Cardiac fibroblast (primary cell): ENCODE results near the gene ACTRT2.

Experiments used
- DNase-seq, 2 donors: peaks; one replicate each; pipeline versions ENCODE4 v3.0.0 to v3.0.0-alpha.2; 2010; ENCODE audit warnings: low read depth in 2 of 2
- H3K4me3 ChIP-seq, 2 donors: replicated peaks in 1 of 2; 1 replicate in 1 of 2; 2 replicates in 1 of 2; pipeline ENCODE4 v1.5.1; 2011; ENCODE audit warnings: low read depth in 2 of 2, low read length in 2 of 2, mild to moderate bottlenecking in 2 of 2, moderate library complexity in 1 of 2
- TF ChIP-seq, protein P1 (sequence below): IDR thresholded peaks from one replicate; pipeline ENCODE4 v1.5.1; 2011; ENCODE audit warnings: low read depth, mild to moderate bottlenecking, low read length, inconsistent platforms

ACTRT2 gene

DNA sequence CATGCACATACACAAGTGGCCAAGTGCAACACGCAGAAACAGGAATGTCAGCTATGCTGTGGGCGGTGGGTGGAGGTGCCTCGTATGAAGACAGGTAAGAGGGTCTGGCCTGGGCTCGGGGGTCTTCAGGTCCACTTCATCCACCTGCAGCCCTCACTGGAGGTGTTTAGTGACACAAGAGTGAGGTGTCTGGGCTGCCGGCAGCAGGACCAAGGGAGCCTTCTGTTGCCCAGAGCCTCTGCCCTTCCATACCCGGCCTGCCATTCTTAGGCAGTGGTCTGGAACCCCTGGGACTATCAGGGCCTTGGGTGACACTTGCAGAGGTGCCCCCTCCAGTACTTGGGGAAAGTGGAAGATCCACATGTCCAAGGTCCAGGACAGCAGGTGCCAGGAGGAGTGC lies 21.7 kb upstream of the ACTRT2 start:
- no peak overlapping the region for H3K4me3 ChIP-seq
- TF ChIP-seq, protein P1, sequence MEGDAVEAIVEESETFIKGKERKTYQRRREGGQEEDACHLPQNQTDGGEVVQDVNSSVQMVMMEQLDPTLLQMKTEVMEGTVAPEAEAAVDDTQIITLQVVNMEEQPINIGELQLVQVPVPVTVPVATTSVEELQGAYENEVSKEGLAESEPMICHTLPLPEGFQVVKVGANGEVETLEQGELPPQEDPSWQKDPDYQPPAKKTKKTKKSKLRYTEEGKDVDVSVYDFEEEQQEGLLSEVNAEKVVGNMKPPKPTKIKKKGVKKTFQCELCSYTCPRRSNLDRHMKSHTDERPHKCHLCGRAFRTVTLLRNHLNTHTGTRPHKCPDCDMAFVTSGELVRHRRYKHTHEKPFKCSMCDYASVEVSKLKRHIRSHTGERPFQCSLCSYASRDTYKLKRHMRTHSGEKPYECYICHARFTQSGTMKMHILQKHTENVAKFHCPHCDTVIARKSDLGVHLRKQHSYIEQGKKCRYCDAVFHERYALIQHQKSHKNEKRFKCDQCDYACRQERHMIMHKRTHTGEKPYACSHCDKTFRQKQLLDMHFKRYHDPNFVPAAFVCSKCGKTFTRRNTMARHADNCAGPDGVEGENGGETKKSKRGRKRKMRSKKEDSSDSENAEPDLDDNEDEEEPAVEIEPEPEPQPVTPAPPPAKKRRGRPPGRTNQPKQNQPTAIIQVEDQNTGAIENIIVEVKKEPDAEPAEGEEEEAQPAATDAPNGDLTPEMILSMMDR, result no peak
- DNase-seq, result no peak

DNA sequence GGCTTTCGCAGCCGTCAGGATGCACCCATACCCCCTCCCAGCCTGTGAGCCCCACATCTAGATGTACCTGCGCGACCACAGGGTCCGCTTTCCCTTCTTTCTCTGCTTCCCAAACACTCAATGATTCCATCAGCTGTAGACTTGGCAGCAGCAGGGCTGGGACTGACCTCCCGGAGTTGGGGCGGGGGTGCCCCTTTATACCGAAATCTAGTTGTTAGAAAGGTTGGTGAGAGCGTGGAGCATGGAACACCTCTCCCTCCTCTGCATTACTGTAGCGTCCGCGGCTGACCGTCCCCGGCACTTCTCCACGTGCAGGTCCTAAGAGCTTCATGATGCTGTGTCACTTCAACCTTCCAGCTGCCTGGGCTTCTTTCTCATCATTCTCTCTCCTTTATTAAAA lies 21.1 kb upstream of the ACTRT2 start:
- no peak for DNase-seq
- TF ChIP-seq, protein P1, result no peak
- no peak overlapping the region for H3K4me3 ChIP-seq

DNA sequence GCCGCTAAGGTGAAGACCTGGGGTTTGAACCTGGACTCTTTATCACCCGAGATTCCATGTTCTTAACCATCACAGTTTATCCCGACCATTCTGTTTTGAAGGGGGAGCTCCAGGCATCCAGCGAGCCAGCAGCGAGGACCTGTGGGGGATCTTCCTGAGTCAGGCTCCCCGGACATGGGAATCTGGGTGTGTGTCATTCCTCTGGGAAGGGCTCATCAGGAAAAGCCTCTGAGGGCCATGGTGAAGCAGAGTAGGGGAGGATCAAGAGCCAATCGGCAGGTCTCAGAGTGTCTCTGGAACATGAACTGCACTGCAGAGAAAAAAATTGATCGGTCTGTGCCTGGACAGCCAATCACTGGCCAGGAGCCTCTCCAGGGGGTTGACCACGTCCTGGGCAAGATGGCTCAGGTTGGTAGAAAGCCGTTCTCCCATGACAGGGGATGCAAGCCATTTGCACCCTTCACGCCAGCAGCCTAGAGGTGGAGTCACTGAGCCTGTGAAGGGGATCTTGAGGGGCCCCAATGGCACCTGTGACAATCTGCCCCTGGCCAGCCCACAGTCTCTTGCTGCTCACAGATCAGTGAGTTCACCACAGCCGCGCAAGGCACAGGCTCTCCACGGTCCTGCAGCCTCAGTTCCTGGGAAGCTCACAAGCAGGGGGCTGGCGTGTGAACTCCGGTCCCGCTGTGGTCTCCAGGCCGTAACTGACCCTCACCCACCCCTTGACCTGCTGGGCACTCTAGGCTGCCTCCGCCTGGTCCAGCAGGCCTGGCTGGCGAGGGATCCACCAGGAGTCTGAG lies 20.4 kb upstream of the ACTRT2 start:
- no peak overlapping the region for H3K4me3 ChIP-seq
- TF ChIP-seq, protein P1, result no peak
- DNase-seq, result no peak

DNA sequence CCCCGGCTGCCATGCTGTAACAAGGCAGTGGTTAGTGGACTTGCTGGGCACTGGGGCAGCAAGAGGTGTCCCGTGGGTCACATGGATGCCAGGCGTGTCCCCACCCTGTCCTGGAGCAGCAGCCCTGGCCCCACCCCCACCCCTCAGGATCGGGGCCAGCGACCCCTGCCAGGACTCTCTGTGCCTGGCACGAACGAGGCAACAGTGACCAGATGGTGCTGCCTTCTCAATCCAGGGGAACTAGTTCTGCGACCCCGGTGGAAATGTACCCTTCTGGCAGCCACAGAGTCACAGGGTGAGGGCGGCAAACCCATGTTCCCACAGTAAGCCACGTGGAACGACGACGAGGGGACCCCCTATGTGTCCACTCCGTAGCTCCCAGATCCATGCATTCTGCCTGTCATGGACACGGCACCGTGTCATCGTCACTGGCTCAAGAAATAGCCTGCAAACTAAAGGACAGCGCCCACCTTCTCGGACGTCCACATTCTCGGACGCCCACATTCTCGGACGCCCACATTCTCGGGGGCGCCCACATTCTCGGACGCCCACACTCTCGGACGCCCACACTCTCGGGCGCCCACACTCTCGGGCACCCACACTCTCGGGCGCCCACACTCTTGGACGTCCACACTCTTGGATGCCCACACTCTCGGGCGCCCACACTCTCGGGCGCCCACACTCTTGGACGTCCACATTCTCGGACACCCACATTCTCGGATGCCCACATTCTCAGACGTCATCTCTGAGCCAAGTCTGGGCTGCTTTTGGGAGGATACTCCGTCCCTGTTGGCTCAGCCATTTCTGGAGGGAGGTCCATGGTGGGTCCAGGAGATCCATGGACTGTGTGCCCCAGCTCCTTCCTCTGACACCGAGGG lies 19.6 kb upstream of the ACTRT2 start:
- H3K4me3 ChIP-seq, result no peak overlapping the region
- no peak for DNase-seq
- TF ChIP-seq, protein P1, result no peak

DNA sequence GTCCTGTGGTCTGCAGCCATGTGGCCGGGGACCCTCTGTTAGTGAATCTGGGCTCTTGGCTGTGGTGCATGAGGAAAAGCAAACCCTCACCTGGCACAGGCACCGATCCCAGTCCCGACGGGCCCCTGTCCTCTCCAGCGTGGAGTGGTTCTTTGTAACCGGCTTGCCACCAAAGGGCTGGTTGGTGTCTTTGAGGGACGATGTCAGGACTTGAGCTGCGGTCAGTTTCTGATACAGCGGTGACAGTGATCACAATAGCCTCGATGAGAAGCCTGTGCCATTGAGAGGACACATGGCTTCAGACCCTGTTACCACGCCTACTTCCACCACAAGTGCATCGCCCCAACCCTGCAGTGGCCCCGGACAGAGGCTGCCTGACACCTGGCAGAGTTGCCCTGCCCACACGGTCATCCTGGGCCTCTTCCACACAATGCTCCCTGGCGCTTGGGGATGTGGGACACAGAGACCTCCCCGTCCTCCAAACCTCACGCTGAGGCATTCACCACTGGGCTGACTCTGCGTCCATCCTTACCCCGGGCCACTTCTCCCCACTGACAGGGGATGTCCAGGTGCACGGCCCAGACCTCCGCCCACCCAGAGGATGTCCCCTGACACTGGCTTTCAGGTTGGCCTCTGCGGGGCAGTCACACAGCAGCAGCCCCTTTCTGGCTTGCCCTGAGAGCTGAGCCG lies 18.8 kb upstream of the ACTRT2 start:
- DNase-seq, result no peak
- no peak overlapping the region for H3K4me3 ChIP-seq
- TF ChIP-seq, protein P1, result no peak

DNA sequence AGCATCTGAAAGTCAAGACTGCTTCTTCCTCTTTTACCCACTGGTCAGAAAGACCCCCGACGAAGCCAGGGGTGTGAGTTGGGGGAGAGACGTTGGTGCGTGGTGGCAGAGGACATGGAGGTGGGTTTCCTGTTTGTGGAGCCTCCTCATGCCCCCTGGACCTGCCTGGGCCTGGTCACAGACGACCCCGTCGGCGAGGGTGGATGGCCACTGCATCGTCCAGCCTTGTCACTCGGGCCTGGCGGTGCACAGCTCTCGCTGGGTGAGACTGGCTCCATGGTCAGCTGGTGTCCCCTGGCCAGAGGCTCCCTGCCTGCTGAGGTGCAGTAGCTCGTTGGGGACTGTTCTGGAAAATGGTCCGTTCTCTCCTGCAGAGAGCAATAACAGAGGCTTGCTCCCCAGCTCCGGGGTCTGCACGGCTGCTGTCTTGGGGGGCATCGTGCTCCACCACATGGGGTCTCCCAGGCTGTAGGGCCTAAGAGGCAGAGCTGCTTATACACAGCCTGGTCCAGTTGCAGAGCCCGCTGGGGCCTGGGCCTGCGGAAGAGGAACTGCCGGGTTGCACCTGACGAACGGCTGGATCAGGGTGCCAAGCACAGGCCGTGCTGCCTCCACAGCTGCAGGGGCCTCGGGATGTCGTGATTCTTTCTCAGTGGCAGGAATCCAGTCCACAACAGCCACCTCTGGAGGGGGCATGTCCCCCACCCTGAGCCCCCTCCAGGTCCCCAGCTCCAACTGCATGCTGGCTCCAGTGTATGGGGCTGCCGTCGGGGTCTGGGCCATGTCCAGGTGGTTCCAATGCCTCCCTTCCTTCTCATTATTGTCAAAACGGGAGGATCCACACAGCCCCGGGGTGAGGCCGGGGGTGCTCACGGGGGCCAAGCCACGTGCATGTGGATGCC lies 18.0 kb upstream of the ACTRT2 start:
- TF ChIP-seq, protein P1, result no peak
- H3K4me3 ChIP-seq, result no peak overlapping the region
- no peak for DNase-seq
